NT2/D1 (cell line): ENCODE results near the gene SLC9A9.

ENCODE experiments used
- SUZ12 ChIP-seq: IDR thresholded peaks from 2 replicates; pipeline ENCODE4 v1.6.1; 2011; ENCODE audit not compliant: insufficient read length, insufficient read depth; ENCODE audit errors: extremely low read depth
- YY1 ChIP-seq: IDR thresholded peaks from 2 replicates; pipeline ENCODE4 v1.6.1; 2011; ENCODE audit not compliant: insufficient read length, insufficient read depth
- ZNF274 ChIP-seq: IDR thresholded peaks from 2 replicates; pipeline ENCODE4 v1.6.1; 2011; ENCODE audit warnings: mild to moderate bottlenecking, low read depth, low read length

- TF ChIP-seq YY1 (no peak), ZNF274 (no peak), SUZ12 (no peak)
These were observed 605.6 kb downstream of the SLC9A9 start for GRCh38 chr3:143242691-143243090.
